HepG2 (cell line): ENCODE data around the gene SYCP2L. TPM values are rescaled to one million over a fixed set of nuclear protein-coding genes. Genes with fewer than 3 reads are reported as not detected.
A peak's percentile ranks its signal among the peaks of the same experiment; 100 is the strongest.

ENCODE experiments used
- ERF ChIP-seq: IDR thresholded peaks from 2 replicates; pipeline ENCODE4 v1.6.1; 2018; ENCODE audit warnings: missing biosample characterization, missing genetic modification reagents
- GMEB1 ChIP-seq: sonication (generic); formaldehyde crosslinking; IDR thresholded peaks from 2 replicates; pipeline ENCODE4 v1.5.1; 2020; ENCODE audit warnings: missing genetic modification reagents, mild to moderate bottlenecking, borderline replicate concordance
- HBP1 ChIP-seq: IDR thresholded peaks from 2 replicates; pipeline ENCODE4 v1.6.1; 2016; ENCODE audit warnings: low read depth, control low read depth
- NCOA1 ChIP-seq: sonication (generic); formaldehyde crosslinking; IDR thresholded peaks from 2 replicates; pipeline ENCODE4 v1.9.0; 2021; ENCODE audit warnings: missing genetic modification reagents
- SPEN ChIP-seq: sonication (generic); formaldehyde crosslinking; IDR thresholded peaks from 2 replicates; pipeline ENCODE4 v1.5.1; 2020; ENCODE audit warnings: low read depth, mild to moderate bottlenecking, missing genetic modification reagents
- SSRP1 ChIP-seq: IDR thresholded peaks from 2 replicates; pipeline ENCODE4 v1.6.1; 2016; ENCODE audit warnings: control low read depth
- ZHX1 ChIP-seq: sonication (generic); formaldehyde crosslinking; IDR thresholded peaks from 2 replicates; pipeline ENCODE4 v1.8.1; 2022; ENCODE audit warnings: low read depth, mild to moderate bottlenecking, missing genetic modification reagents
- ZNF326 ChIP-seq: sonication (generic); formaldehyde crosslinking; IDR thresholded peaks from 2 replicates; pipeline ENCODE4 v1.4.0; 2020; ENCODE audit warnings: missing genetic modification reagents, borderline replicate concordance
- ZNF619 ChIP-seq: sonication (generic); formaldehyde crosslinking; IDR thresholded peaks from 2 replicates; pipeline ENCODE4 v1.4.0; 2020; ENCODE audit warnings: mild to moderate bottlenecking, missing genetic modification reagents
- polyA plus RNA-seq, 8 experiments: library from polyadenylated mRNA; depleted of rRNA in 3 of 8; stranded (reverse) in 7 of 8; unstranded in 1 of 8; fragments of >200 nt; fragmentation: Illumina TruSeq in 4 of 8; extraction: Trizol in 4 of 8; gene quantifications; 2 replicates each; pipeline versions ENCODE4 v1.2.1 to v1.2.3, GENCODE V29; 2011 to 2016; ENCODE audit warnings: low read depth in 4 of 8, missing spikeins in 1 of 8, mixed read lengths in 1 of 8; ENCODE audit not compliant: insufficient read depth in 1 of 8
- total RNA-seq, 5 experiments: library from RNA; depleted of rRNA; stranded (reverse); fragments of >200 nt; fragmentation: Illumina TruSeq; extraction: Trizol; gene quantifications; 2 replicates each; pipeline ENCODE4 v1.2.3, GENCODE V29; 2016; ENCODE audit warnings: low read depth in 1 of 5
- TF ChIP-seq, protein P1 (sequence below): sonication (generic); formaldehyde crosslinking; IDR thresholded peaks from 2 replicates; pipeline ENCODE4 v1.4.0; 2020; ENCODE audit warnings: missing genetic modification reagents, low read depth, mild to moderate bottlenecking, borderline replicate concordance
- TF ChIP-seq, protein P2 (sequence below): IDR thresholded peaks from 2 replicates; pipeline ENCODE4 v1.6.1; 2012; ENCODE audit warnings: low read depth, low read length, improper control_type of control experiment
- TF ChIP-seq, protein P3 (sequence below): sonication (generic); formaldehyde crosslinking; IDR thresholded peaks from 2 replicates; pipeline ENCODE4 v1.5.0; 2020; ENCODE audit warnings: mild to moderate bottlenecking, missing genetic modification reagents, borderline replicate concordance
- TF ChIP-seq, protein P4 (sequence below): IDR thresholded peaks from 2 replicates; pipeline ENCODE4 v1.6.1; 2012; ENCODE audit warnings: inconsistent platforms

The SYCP2L gene
- total and polyA plus RNA-seq, 2 of the 13 experiments (the other 11 are each of a cell fraction or from before 2014, with no cell fraction given): 0.22 to 0.54 TPM

GRCh38 chr6:10954590-10955010 lies 67.7 kb downstream of the SYCP2L start (continued):
- TF ChIP-seq, protein P1, sequence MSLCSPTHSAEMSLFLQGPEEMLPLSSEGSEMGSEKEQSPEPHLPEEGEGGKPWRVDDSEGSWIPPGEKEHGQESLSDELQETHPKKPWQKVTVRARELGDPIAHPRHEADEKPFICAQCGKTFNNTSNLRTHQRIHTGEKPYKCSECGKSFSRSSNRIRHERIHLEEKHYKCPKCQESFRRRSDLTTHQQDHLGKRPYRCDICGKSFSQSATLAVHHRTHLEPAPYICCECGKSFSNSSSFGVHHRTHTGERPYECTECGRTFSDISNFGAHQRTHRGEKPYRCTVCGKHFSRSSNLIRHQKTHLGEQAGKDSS: peak; percentile 81; the same call in 1 of the 2 replicates
- TF ChIP-seq NCOA1 (CRISPR knock-in tag) (no peak), ZNF326 (no peak), GMEB1 (CRISPR knock-in tag) (peak; percentile 49; the same call in 1 of the 2 replicates), ZNF619 (CRISPR knock-in tag) (no peak), SSRP1 (CRISPR knock-in tag) (no peak), ZHX1 (CRISPR knock-in tag) (0 out of 2 replicates have a peak, but pooled peaks have one; percentile 74), SPEN (CRISPR knock-in tag) (peak; percentile 73; the same call in 1 of the 2 replicates), ERF (CRISPR knock-in tag) (peak; percentile 78; the same call in 1 of the 2 replicates), HBP1 (no peak)
- TF ChIP-seq, protein P2, sequence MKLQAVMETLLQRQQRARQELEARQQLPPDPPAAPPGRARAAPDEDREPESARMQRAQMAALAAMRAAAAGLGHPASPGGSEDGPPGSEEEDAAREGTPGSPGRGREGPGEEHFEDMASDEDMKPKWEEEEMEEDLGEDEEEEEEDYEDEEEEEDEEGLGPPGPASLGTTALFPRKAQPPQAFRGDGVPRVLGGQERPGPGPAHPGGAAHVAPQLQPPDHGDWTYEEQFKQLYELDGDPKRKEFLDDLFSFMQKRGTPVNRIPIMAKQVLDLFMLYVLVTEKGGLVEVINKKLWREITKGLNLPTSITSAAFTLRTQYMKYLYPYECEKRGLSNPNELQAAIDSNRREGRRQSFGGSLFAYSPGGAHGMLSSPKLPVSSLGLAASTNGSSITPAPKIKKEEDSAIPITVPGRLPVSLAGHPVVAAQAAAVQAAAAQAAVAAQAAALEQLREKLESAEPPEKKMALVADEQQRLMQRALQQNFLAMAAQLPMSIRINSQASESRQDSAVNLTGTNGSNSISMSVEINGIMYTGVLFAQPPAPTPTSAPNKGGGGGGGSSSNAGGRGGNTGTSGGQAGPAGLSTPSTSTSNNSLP: peak; percentile 56; the same call in 1 of the 2 replicates
- TF ChIP-seq, protein P3, sequence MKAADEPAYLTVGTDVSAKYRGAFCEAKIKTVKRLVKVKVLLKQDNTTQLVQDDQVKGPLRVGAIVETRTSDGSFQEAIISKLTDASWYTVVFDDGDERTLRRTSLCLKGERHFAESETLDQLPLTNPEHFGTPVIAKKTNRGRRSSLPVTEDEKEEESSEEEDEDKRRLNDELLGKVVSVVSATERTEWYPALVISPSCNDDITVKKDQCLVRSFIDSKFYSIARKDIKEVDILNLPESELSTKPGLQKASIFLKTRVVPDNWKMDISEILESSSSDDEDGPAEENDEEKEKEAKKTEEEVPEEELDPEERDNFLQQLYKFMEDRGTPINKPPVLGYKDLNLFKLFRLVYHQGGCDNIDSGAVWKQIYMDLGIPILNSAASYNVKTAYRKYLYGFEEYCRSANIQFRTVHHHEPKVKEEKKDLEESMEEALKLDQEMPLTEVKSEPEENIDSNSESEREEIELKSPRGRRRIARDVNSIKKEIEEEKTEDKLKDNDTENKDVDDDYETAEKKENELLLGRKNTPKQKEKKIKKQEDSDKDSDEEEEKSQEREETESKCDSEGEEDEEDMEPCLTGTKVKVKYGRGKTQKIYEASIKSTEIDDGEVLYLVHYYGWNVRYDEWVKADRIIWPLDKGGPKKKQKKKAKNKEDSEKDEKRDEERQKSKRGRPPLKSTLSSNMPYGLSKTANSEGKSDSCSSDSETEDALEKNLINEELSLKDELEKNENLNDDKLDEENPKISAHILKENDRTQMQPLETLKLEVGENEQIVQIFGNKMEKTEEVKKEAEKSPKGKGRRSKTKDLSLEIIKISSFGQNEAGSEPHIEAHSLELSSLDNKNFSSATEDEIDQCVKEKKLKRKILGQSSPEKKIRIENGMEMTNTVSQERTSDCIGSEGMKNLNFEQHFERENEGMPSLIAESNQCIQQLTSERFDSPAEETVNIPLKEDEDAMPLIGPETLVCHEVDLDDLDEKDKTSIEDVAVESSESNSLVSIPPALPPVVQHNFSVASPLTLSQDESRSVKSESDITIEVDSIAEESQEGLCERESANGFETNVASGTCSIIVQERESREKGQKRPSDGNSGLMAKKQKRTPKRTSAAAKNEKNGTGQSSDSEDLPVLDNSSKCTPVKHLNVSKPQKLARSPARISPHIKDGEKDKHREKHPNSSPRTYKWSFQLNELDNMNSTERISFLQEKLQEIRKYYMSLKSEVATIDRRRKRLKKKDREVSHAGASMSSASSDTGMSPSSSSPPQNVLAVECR (CRISPR knock-in tag): peak; percentile 60; the same call in 1 of the 2 replicates
- TF ChIP-seq, protein P4, sequence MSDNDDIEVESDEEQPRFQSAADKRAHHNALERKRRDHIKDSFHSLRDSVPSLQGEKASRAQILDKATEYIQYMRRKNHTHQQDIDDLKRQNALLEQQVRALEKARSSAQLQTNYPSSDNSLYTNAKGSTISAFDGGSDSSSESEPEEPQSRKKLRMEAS: peak; percentile 73; the same call in 1 of the 2 replicates
